ENCODE results near the gene STK32C.
"Not testable (repeated sequence)": the region's sequence is repeated elsewhere in the genome, so short reads cannot be mapped to it uniquely, and the experiment has no call there.

Gene STK32C

GRCh38 chr10:132344386-132344785 lies 36.6 kb upstream of the STK32C start:
- Histone ChIP-seq H3K36me3 (ENCODE audit: control insufficient read depth, insufficient read depth, low read length) (no peaks in the 10 kb centered on the region; the same call in 1 of the 2 replicates), H3K4me3 (replicated peaks; ENCODE audit: low read depth, low read length) (no peak overlapping the region), H3K27me3 (replicated peaks; ENCODE audit: control insufficient read depth, insufficient read depth, low read length) (no peaks in the 10 kb centered on the region)
- no peak for DNase-seq (ENCODE audit: extremely low read depth, insufficient read length)
- TF ChIP-seq, protein P1, sequence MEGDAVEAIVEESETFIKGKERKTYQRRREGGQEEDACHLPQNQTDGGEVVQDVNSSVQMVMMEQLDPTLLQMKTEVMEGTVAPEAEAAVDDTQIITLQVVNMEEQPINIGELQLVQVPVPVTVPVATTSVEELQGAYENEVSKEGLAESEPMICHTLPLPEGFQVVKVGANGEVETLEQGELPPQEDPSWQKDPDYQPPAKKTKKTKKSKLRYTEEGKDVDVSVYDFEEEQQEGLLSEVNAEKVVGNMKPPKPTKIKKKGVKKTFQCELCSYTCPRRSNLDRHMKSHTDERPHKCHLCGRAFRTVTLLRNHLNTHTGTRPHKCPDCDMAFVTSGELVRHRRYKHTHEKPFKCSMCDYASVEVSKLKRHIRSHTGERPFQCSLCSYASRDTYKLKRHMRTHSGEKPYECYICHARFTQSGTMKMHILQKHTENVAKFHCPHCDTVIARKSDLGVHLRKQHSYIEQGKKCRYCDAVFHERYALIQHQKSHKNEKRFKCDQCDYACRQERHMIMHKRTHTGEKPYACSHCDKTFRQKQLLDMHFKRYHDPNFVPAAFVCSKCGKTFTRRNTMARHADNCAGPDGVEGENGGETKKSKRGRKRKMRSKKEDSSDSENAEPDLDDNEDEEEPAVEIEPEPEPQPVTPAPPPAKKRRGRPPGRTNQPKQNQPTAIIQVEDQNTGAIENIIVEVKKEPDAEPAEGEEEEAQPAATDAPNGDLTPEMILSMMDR (IDR thresholded peaks at IDR 0.05; ENCODE audit: insufficient read depth, low read length, poor library complexity, severe bottlenecking), result no peak

GRCh38 chr10:132342553-132342952 lies 34.8 kb upstream of the STK32C start:
- TF ChIP-seq, protein P1 (IDR thresholded peaks at IDR 0.05; ENCODE audit: insufficient read depth, low read length, poor library complexity, severe bottlenecking), result no peak
- Histone ChIP-seq H3K27me3 (replicated peaks; ENCODE audit: control insufficient read depth, insufficient read depth, low read length) (no peaks in the 10 kb centered on the region), H3K36me3 (ENCODE audit: control insufficient read depth, insufficient read depth, low read length) (no peaks in the 10 kb centered on the region; the same call in 1 of the 2 replicates), H3K4me3 (replicated peaks; ENCODE audit: low read depth, low read length) (no peak overlapping the region)
- DNase-seq (ENCODE audit: extremely low read depth, insufficient read length), result no peak

DNA sequence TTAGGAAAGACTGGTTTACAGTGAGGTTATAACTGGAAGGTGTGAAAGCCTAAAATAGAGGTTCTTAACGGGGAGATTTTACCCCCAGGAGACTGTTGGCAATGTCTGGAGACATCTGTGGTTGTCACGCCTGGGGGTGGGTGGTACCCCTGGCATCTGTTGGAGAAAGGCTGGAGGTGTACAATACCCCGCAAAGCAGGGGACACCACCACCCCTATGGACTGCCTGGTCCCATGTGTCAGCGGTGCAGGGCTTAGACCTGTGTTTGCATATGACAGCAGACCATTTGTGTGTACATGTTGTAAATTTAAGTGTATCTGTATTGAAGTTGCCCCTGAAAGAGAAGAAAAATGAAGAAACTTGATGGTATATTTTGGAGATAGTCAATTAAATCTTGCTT lies 34.0 kb upstream of the STK32C start:
- DNase-seq (ENCODE audit: extremely low read depth, insufficient read length), result no peak
- Histone ChIP-seq H3K27me3 (replicated peaks; ENCODE audit: control insufficient read depth, insufficient read depth, low read length) (no peaks in the 10 kb centered on the region), H3K36me3 (ENCODE audit: control insufficient read depth, insufficient read depth, low read length) (no peaks in the 10 kb centered on the region; the same call in 1 of the 2 replicates), H3K4me3 (replicated peaks; ENCODE audit: low read depth, low read length) (no peak overlapping the region)
- TF ChIP-seq, protein P1 (IDR thresholded peaks at IDR 0.05; ENCODE audit: insufficient read depth, low read length, poor library complexity, severe bottlenecking), result no peak

- TF ChIP-seq, protein P1 (IDR thresholded peaks at IDR 0.05; ENCODE audit: insufficient read depth, low read length, poor library complexity, severe bottlenecking), result no peak
- Histone ChIP-seq H3K27me3 (replicated peaks; ENCODE audit: control insufficient read depth, insufficient read depth, low read length) (no peaks in the 10 kb centered on the region), H3K4me3 (replicated peaks; ENCODE audit: low read depth, low read length) (no peak overlapping the region), H3K36me3 (ENCODE audit: control insufficient read depth, insufficient read depth, low read length) (no peaks in the 10 kb centered on the region; the same call in 1 of the 2 replicates)
- no peak for DNase-seq (ENCODE audit: extremely low read depth, insufficient read length)
Observed at GRCh38 chr10:132341017-132341416, 33.3 kb upstream of the STK32C start.

GRCh38 chr10:132339276-132339675 lies 31.5 kb upstream of the STK32C start:
- no peaks in the 10 kb centered on the region for H3K36me3 ChIP-seq (ENCODE audit: control insufficient read depth, insufficient read depth, low read length)
- no peaks in the 10 kb centered on the region for H3K27me3 ChIP-seq (replicated peaks; ENCODE audit: control insufficient read depth, insufficient read depth, low read length)
- no peak for DNase-seq (ENCODE audit: extremely low read depth, insufficient read length)
- TF ChIP-seq, protein P1 (IDR thresholded peaks at IDR 0.05; ENCODE audit: insufficient read depth, low read length, poor library complexity, severe bottlenecking), result no peak
- no peak overlapping the region for H3K4me3 ChIP-seq (replicated peaks; ENCODE audit: low read depth, low read length)

DNA sequence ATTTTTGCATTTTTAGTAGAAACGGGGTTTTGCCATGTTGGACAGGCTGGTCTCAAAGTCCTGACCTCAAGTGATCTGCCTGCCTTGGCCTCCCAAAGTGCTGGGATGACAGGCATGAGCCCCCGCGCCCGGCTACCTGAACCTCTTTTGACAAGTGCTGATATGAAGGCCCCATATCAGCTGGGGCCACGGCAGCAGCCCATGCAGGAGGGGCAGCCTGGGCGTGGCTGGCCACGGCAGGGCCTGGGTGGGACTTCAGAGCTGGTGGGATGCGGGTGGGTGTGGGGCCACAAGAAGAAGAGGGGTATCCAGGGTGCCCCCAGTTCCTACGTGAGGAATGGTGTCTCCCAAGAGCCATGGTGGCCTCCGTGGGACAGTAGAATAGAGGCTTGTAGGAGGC lies 31.1 kb upstream of the STK32C start:
- DNase-seq (ENCODE audit: extremely low read depth, insufficient read length), result no peak
- Histone ChIP-seq H3K27me3 (replicated peaks; ENCODE audit: control insufficient read depth, insufficient read depth, low read length) (no peaks in the 10 kb centered on the region), H3K36me3 (ENCODE audit: control insufficient read depth, insufficient read depth, low read length) (no peaks in the 10 kb centered on the region), H3K4me3 (replicated peaks; ENCODE audit: low read depth, low read length) (no peak overlapping the region)
- TF ChIP-seq, protein P1 (IDR thresholded peaks at IDR 0.05; ENCODE audit: insufficient read depth, low read length, poor library complexity, severe bottlenecking), result no peak

DNA sequence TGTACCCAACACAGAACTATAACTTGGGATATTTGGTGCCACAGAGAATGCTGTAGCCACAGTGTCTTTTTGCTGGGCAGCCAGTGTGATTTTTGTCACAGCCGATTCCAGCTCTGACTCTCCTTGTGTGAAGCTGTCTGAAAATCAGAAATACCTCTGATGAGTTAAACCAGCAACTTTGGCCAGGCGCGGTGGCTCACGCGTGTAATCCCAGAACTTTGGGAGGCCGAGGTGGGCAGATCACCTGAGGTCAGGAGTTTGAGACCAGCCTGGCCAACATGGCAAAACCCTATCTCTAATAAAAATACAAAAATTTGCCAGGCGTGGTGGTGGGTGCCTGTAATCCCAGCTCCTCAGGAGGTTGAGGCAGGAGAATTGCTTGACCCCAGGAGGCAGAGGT lies 30.1 kb upstream of the STK32C start:
- H3K36me3 ChIP-seq (ENCODE audit: control insufficient read depth, insufficient read depth, low read length); DNase-seq (ENCODE audit: extremely low read depth, insufficient read length); H3K27me3 ChIP-seq (replicated peaks; ENCODE audit: control insufficient read depth, insufficient read depth, low read length); H3K4me3 ChIP-seq (replicated peaks; ENCODE audit: low read depth, low read length): not testable (repeated sequence)
